Kidney capillary endothelial cell (primary cell): ENCODE measurements around the gene TROAP.
"Not testable (repeated sequence)": the region's sequence is repeated elsewhere in the genome, so short reads cannot be mapped to it uniquely, and the experiment has no call there.

Source experiments
- DNase-seq: peaks from one replicate; pipeline ENCODE4 v3.0.0-alpha.2; 2018; ENCODE audit warnings: low spot score

Gene TROAP

DNA sequence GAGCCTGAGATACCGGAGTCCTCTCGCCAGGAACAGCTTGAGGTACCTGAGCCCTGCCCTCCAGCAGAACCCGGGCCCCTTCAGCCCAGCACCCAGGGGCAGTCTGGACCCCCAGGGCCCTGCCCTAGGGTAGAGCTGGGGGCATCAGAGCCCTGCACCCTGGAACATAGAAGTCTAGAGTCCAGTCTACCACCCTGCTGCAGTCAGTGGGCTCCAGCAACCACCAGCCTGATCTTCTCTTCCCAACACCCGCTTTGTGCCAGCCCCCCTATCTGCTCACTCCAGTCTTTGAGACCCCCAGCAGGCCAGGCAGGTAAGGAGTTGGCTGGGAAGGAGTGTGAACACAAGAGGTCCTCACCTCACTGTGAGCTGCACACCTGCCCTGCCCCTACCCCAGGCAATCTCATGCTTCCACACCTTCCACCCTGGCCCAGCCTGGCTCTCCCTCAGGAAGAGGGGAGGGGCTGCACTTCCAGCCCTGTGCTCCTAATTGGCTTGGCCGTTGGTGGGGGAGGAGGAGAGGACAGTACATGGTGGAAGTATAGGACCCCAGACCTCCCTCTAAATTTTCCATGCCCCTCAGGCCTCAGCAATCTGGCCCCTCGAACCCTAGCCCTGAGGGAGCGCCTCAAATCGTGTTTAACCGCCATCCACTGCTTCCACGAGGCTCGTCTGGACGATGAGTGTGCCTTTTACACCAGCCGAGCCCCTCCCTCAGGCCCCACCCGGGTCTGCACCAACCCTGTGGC is 7.8 kb downstream of the TROAP start:
- no peak for DNase-seq

- peak; percentile 73 for DNase-seq
Measured at GRCh38 chr12:49331380-49332222, 8.5 kb downstream of the TROAP start.

DNA sequence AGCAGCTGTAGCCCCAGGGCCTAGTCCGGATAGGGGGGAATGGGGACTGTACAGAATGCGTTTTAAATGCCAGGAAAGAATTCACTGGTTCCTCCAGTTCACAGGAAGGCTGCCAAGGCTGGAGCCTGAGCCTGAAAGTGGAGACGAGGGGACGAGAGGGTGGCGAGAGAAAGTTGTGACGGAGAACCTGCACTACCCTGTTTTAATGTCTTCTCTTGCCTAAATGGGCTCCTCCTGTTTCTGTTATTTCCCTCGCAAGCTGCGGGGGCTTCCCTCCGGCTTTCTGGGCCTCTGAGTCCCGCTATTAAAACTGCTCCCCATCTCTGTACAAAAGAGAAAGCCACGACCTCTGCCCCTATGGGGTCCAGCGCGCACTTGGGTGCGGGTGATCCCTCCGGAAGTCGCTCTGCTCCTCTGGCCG is 9.4 kb downstream of the TROAP start:
- DNase-seq = no peak

- DNase-seq = no peak
Measured at GRCh38 chr12:49332891-49333371, 9.9 kb downstream of the TROAP start.

- DNase-seq = not testable (repeated sequence)
Measured at GRCh38 chr12:49333778-49334177, 10.7 kb downstream of the TROAP start.

DNA sequence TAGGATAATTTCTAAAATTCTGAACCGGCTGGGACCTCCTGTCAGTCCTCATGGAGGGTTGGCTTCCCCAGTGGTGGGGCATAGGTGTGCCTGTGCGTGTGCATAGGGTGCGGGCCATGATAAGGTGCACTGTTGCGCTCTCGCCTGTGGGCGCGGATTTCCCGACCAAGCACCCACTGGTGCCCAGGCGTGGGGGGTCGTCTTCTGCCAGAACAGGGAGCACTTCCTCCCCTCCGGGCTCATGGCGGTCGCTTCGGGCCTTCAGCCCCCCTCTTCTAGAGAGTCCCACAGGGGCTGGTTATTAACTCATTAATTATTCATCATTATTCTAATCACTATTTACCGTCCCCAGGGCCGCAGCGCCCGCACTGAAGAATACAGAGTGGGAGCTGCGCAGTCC is 11.2 kb downstream of the TROAP start:
- no peak for DNase-seq

DNA sequence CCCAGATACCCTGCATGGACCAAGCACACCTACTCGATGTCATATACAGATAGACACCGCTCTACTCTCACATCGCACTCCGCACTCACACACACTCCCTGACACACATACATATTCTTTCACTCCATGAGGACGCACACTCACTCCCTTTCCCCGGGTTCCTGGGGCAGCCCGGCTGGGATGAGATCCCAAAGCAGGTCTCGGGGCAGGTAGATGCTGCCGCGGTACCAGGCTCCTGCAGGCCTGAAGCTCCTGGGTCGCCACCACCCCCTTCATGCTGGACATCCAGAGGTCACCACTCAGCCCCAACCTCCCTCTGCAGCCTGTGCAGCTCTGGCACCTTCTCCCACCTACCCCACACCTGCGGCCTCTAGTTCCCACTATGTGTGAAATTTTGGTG is 11.6 kb downstream of the TROAP start:
- DNase-seq = no peak

GRCh38 chr12:49335118-49335954 is 12.3 kb downstream of the TROAP start:
- no peak for DNase-seq

DNA sequence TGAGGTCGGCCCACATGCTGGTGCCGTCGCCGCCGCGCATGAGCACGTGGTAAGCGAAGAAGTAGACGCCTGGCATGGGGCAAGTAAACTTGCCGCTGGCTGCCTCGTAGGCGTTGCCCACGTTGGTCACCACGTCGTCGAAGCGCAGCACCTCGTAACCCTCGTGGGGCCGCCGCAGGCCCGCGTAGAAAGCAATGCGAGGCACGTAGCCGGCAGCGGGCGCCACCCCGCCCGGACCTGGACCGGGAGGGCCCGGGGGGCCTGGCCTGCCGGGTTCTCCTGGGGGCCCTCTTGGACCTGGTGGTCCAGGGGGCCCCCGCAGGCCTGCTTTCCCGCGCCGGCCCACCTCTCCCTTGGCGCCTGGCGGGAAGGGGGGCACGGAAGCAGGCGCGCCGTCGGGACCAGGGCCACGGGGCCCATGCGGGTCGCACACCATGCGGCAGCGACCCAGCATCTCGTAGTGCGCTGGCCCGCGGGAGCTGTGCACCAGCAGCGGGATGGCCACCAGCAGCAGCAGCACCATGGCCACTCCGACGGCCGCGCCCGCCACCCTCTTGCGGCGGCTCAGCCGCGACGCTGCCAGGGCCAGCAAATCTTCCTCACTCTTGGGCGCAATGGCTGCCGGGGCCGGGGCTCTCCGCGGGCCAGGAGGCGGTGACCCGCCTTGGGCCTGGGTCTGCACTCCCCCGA is 13.0 kb downstream of the TROAP start:
- DNase-seq = no peak

- DNase-seq = no peak
Measured at GRCh38 chr12:49336645-49337584, 13.9 kb downstream of the TROAP start, which contains the start of gene C1QL4. Gene C1QL4 (minus strand): TSS chr12:49337188. CDS start chr12:49336477, 711 bp downstream.

GRCh38 chr12:49338830-49339463 is 15.9 kb downstream of the TROAP start:
- no peak for DNase-seq

DNA sequence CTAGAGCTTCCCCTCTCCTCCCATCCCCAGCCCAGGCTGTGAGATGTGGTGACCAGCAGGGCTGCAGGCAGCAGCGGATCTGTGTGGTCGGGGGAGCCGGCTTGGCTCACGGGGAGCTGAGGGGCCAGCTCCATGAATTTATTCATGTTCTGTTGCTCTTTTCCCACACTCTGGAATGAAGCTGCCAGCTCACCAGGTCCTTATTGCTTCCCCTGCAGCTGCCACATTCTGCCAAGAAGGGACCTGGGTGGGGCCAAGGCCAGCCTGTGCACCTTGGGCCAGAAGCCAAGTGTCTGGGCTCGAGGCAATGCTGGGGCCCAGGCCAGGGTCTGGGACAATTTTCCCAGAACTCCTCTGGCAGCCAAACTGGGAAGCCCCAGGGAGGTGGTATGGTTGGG is 16.4 kb downstream of the TROAP start:
- no peak for DNase-seq

- DNase-seq = no peak
Measured at GRCh38 chr12:49340095-49340870, 17.2 kb downstream of the TROAP start.

DNA sequence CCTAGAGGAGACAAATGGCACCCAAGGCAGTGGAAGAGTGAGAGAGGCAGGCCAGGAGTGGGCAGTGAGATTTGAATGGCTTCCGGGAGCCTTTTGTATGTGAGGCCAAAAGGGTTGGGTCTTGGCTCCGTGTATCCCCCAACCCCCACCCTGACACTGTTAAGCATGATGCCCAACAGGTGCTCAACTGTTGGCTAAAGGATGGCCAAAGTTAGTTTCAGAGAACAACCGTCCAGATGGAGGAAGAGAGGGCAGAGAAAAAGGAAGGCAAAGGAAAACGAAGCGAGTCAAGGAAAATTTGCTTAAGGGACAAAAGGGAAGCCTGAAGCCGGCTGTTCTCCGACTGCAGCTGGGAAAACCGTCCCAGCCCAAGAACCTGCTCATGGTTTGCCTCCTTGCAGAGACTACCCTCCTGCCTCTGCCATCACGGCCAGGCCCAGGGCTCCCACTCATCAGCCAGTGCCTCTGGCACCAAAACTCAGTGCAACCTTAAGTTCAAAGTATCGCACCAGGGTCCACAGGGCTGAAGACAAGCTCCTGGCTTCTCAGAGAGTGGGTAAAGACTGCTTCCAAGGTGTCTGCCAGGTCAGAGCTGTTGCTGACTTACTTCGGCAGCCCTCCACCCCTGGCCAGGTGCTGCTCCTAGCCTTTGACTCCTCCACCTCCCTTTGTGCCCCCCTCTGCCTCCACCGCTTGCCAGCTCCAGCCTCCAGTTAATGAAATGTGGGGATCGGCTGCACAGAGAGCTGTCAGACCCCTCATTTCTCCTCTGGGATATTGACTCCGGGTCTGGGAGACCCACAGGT is 18.1 kb downstream of the TROAP start:
- no peak for DNase-seq

GRCh38 chr12:49341777-49342065 is 18.7 kb downstream of the TROAP start:
- no peak for DNase-seq

GRCh38 chr12:49342066-49342913 is 19.2 kb downstream of the TROAP start:
- DNase-seq = no peak

DNA sequence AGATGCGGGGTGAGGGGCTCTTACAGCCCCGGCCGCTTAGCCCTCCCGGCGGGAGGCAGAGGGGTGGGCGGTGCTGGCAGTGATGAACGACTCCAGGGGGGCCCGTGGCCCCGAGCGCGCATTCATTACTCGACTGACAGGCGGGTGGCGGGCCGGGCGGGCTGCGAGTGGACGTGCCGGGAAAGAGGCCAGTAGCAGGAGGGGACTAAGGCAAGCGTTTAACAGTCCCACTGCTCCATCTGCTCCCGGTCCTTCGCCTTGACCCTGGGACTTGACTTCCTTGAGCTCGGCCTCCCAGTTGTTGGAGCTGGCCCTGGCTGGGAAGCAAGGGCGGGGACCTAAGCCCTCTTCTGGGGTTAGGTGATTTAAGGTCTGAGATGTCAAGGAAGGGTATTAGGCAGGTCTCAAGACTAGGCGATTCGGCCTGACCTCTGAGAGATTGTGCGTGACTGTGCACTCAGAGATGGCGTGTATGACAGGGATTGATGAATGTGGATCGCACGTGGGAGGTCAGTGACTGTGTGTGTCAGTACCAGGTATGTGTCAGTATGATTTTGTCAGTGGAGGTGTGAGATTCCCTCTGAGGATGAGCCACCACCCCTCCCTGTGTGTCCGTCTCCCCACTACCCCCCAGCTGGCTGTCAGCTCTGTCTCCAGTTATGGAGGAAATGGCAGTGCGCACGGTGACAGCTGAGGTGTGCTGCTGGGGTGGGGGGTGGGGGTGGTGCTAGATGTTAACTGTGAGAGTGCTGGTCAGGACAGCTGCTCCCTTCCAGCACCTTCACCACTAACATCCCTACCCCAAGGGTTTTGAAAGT is 20.1 kb downstream of the TROAP start:
- DNase-seq = no peak
